SKM-1 treated with dmso at 0.1 percent for 144 hours (cell line): Measurements from ENCODE around the gene ENHO.
A peak's percentile ranks its signal among the peaks of the same experiment; 100 is the strongest.

Experiments used
- DNase-seq: peaks from one replicate; lab custom pipeline; 2025; ENCODE audit not compliant: unreplicated experiment; lab: John Stamatoyannopoulos, UW

Gene ENHO

GRCh38 chr9:34522971-34523797 is at the start of gene ENHO:
Gene ENHO, minus strand, starts transcription at chr9:34522990. Its CDS starts 1,295 bp downstream, at chr9:34521695.
- DNase-seq, result peak; percentile 80

- no peak for DNase-seq
These were observed 49.3 kb upstream of the ENHO start for GRCh38 chr9:34572092-34572491.

- no peak for DNase-seq
These were observed 48.7 kb upstream of the ENHO start for GRCh38 chr9:34571481-34571810.

GRCh38 chr9:34570809-34571480 is 48.2 kb upstream of the ENHO start:
- no peak for DNase-seq

GRCh38 chr9:34570376-34570775 is 47.6 kb upstream of the ENHO start:
- DNase-seq, result no peak

GRCh38 chr9:34568774-34569173 is 46.0 kb upstream of the ENHO start:
- no peak for DNase-seq

- no peak for DNase-seq
These were observed 45.3 kb upstream of the ENHO start for GRCh38 chr9:34568133-34568532.

GRCh38 chr9:34566972-34567371 is 44.2 kb upstream of the ENHO start:
- no peak for DNase-seq

- no peak for DNase-seq
These were observed 43.5 kb upstream of the ENHO start for GRCh38 chr9:34566322-34566721.

GRCh38 chr9:34565856-34566255 is 43.1 kb upstream of the ENHO start:
- DNase-seq, result no peak

- no peak for DNase-seq
These were observed 41.8 kb upstream of the ENHO start for GRCh38 chr9:34564617-34565016.

- no peak for DNase-seq
These were observed 40.5 kb upstream of the ENHO start for GRCh38 chr9:34563262-34563661.

- DNase-seq, result no peak
These were observed 39.5 kb upstream of the ENHO start for GRCh38 chr9:34562135-34562745.

GRCh38 chr9:34560599-34561214 is 37.9 kb upstream of the ENHO start:
- DNase-seq, result no peak

- DNase-seq, result no peak
These were observed 37.0 kb upstream of the ENHO start for GRCh38 chr9:34559624-34560455.

GRCh38 chr9:34558919-34559623 is 36.3 kb upstream of the ENHO start:
- DNase-seq, result no peak

- no peak for DNase-seq
These were observed 35.6 kb upstream of the ENHO start for GRCh38 chr9:34558364-34558763.

- no peak for DNase-seq
These were observed 34.9 kb upstream of the ENHO start for GRCh38 chr9:34557426-34558321.

GRCh38 chr9:34556949-34557348 is 34.2 kb upstream of the ENHO start:
- no peak for DNase-seq
